Islet of Langerhans (tissue), 1 donor: Measurements from ENCODE around the gene USP7.
"Not testable (repeated sequence)": the region's sequence is repeated elsewhere in the genome, so short reads cannot be mapped to it uniquely, and the experiment has no call there.

Experiments used
- FAIRE-seq: peaks from one replicate; lab custom pipeline; 2011; peaks lifted over from hg19 to GRCh38; lab: Jason Lieb, UNC

The USP7 gene

GRCh38 chr16:8963821-8964441, at the start of gene USP7:
Gene USP7 (minus strand): TSS chr16:8963906. CDS start chr16:8963285, 621 bp downstream.
- FAIRE-seq = no peak

DNA sequence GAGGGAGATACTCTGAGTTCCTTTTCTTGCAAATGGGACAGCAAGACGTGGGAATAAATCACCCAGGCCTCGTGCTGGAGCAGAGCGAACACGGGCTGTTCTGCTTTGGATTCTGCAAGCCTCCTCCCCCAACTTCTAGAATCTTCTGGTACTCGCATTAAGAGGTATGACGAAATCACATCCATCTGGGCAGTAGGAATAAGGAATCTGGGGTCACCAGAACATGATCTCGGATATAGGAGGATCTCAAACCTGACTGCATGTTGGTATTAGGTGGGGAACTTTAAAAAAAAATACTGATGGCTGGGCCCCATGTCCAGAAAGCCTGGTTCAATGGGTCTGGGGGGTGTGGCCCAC, 49.8 kb upstream of the USP7 start:
- FAIRE-seq = no peak

DNA sequence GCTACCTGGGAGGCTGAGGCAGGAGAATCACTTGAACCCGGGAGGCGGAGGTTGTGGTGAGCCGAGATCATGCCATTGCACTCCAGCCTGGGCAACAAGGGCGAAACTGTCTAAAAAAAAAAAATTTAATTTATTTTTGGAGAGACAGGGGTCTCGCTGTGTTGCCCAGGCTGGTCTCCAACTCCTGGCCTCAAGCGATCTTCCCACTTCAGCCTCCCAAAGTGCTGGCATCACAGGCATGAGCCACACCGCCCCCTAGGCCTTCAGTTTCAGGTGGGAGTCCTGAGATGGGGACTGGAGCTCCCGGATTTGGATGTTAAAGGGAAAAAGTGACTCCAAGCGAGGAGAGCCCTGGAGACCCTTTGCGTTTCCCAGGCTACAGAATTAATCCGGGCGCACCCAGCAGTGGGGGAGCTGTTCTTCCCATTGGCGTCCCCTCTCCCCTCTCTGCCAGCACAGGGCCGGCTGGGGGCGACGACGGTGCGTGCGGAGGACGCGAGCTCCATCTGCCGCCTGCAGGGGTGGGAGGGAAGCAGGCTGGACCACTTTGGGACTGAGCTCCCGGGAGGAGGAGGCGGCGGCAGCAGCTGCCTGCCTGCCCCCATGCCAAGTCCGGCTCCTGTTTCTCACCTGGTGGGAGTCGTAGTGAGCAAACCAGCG, 49.3 kb upstream of the USP7 start:
- no peak for FAIRE-seq

DNA sequence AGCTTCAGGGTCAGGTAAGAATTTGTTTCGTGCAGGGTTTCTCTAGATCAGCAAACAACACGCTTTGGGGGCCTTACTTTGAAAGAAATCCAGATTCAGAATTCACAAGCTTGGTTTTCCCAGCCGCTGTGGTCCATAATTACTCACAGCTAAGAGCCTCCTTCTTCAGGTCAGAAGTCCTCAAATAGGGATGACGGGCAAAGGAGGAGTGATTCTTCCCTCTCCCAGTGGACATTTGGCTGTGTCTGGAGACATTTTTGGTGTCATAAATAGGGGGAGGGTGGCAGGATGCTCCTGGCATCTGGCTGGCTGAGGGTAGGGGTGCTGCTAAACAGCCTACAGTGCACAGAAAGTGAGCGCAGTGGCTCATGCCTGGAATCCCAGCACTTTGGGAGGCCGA, 48.6 kb upstream of the USP7 start:
- no peak for FAIRE-seq

GRCh38 chr16:9008601-9009260, 45.0 kb upstream of the USP7 start:
- FAIRE-seq = no peak

DNA sequence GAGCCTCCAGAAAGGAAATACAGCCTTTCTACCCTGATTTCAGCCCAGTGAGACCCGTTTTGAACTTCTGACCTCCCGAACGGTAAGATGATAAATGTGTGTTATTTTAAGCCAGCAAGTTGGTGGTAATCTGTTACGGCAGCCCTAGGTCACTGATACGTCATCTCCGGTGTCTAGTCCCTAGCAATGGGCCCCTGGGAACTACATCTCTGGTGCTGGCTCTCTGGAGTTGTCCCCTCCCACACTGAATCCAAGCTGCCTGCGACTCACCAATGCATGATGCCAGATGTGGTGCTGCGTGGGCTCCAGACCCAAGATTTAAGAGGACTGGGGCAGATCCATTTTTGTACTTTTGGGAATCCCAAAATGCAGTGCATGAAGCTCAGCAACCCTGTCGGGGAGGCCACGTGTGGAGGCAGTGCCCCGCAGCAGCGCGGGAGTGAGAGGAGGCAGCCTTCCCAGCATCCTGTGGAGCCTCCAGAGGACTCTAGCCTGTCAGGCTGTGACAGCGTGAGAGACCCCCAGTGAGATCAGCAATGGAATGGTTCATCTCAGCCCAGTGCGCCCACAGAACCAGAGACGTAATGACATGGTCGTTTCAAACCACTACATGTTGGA, 43.6 kb upstream of the USP7 start:
- FAIRE-seq = no peak

GRCh38 chr16:9004183-9004582, 40.5 kb upstream of the USP7 start:
- no peak for FAIRE-seq

DNA sequence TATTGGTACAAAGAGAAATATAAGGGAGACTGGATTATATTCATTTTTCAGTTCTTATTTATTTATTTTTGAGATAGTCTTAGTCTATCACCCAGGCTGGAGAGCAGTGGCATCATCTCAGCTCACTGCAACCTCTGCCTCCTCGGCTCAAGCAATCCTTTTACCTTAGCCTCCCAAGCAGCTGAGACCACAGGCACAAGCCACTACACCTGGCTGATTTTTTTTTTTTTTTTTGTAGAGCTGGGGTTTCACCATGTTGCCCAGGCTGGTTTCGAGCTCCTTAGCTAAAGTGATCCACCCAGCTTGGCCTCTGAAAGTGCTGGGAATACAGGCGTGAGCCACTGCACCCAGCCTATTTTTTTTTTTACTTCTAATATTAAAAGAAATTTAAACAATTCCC, 40.1 kb upstream of the USP7 start:
- FAIRE-seq = no peak

DNA sequence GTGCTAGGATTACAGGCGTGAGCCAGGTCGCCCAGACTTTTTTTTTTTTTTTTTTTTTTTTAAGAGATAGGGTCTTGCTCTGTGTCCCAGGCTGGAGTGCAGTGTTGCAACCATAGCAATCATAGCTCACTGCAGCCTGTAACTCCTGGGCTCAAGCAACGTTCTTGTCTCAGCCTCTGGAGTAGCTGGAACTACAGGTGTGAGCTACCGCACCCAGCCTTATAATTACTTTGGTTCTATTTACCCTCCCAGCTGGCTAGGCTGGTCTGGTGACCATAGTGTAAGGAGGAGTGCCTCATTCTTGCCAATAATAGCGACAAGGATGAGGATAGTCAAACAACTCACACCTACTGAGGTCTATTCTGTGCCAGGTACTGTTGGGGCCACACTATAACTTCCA, 39.6 kb upstream of the USP7 start:
- no peak for FAIRE-seq

DNA sequence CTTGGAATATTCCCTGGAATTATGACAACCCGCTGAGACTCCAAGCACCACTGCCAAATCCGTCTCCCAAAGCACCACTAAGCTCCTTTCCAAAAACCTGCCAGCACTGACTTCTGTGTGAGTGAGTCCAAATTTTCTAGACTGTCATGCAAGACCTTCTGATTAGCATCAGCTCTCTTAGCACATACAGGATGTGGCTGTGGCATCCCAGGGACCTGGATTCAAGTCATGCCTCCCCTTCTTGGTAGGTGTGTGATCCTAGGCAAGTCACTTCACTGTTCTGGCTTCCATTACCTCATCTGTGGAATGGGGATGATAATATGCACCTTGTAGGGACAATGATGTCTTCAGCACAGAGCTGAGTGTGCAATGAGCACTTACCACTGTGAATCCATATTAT, 38.3 kb upstream of the USP7 start:
- FAIRE-seq = no peak

DNA sequence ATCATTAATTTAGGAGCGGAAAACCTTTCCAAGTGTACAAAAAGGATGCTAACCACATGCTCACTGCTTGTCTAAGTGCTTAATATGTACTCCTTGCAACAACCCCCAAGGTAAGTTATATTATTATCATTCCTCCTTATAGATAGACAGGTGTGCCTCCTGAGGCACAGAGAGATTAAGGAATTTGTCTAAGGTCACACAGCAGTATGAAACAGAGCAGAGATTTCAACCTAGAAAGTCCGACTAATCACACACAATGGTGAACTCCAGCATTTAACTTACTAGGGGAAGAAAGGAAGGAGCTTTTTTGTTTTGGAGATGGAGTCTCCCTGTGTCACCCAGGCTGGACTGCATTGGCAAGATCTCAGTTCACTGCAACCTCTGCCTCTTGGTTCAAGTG, 37.0 kb upstream of the USP7 start:
- FAIRE-seq = no peak

DNA sequence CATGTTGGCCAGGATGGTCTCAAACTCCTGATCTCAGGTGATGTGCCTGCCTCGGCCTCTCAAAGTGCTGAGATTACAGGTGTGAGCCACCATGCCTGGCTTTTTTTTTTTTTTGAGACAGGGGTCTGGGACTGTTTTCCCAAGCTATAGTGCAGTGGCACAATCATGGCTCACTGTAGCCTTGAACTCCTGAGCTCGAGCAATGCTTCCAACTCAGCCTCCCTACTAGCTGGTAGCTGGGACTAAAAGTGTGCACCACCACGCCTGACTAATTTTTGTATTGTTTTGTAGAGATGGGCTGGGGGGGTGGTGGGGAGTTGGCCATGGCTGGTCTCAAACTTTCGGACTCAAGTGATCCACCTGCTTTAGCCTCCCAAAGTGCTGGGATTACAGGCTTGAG, 36.1 kb upstream of the USP7 start:
- FAIRE-seq = no peak

- no peak for FAIRE-seq
These were observed 34.4 kb upstream of the USP7 start for GRCh38 chr16:8998108-8998507.

DNA sequence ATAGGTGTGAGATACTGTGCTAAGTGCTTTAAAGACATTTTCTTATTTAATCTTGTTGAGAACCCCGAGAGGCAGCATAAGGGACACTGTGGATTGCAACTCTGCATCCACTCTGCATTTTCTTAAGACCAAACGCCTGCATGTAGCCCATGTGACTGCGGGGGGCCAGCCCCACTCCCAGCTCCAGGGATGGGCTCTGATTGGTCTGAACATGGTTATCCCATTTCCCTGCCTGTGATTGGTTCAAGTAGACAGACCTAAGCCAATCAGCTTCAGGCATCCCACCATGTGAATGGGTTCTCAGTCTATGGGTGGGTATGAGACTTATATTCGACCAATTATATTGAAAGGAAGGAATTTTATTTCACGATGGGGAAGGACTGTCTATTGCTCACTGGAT, 33.2 kb upstream of the USP7 start:
- no peak for FAIRE-seq

DNA sequence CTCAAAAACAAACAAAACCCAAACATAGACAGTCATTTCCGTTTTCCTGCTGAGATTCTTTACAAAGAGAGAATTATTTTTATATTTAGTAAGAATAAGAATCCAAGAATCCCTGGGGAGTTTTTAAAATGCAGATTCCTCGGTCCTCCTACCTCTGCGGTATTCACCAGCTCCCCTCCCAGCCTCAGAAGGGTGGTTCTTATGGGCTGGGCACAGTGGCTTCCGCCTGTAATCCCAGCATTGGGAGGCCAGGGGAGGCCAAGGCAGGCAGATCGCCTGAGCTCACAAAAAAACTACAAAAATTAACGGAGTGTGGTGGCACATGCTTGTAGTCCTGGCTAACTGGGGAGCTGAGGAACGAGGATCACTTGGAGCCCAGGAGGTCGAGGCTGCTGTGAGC, 26.7 kb upstream of the USP7 start:
- no peak for FAIRE-seq

GRCh38 chr16:8989099-8989878, 25.6 kb upstream of the USP7 start:
- FAIRE-seq = no peak

GRCh38 chr16:8986818-8987191, 23.1 kb upstream of the USP7 start:
- FAIRE-seq = no peak

- FAIRE-seq = no peak
These were observed 22.4 kb upstream of the USP7 start for GRCh38 chr16:8986111-8986510.

DNA sequence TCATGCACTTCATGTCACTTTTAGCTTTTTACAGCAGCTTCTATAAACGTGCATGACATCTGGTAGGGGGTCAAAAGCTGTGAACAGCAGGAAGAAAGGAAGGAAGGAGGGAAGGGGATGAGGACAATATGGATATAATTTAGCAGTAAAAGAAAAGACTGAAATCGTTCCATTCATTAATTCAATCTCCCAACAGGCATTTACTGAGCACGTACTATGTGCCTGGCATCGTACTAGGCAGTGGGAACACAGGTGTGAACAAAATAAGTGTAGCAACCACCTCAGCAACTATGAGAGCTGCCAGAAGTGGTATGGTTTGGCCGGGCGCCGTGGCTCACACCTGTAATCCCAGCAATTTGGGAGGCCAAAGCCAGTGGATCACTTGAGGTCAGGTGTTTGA, 19.1 kb upstream of the USP7 start:
- no peak for FAIRE-seq

DNA sequence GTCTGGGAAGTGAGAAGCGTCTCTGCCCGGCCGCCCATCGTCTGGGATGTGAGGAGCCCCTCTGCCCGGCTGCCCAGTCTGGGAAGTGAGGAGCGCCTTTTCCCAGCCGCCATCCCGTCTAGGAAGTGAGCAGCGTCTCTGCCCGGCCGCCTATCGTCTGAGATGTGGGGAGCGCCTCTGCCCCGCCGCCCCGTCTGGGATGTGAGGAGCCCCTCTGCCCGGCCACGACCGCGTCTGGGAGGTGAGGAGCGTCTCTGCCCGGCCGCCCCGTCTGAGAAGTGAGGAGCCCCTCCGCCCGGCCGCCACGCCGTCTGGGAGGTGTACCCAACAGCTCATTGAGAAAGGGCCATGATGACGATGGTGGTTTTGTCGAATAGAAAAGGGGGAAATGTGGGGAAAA, 18.2 kb upstream of the USP7 start:
- FAIRE-seq = not testable (repeated sequence)

DNA sequence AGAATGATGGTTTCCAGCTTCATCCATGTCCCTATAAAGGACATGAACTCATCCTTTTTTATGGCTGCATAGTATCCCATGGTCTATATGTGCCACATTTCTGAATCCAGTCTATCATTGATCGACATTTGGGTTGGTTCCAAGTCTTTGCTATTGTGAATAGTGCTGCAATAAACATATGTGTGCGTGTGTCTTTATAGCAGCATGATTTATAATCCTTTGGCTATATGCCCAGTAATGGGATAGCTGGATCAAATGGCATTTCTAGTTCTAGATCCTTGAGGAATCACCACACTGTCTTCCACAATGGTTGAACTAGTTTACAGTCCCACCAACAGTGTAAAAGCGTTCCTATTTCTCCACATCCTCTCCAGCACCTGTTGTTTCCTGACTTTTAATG, 12.5 kb upstream of the USP7 start:
- not testable (repeated sequence) for FAIRE-seq

DNA sequence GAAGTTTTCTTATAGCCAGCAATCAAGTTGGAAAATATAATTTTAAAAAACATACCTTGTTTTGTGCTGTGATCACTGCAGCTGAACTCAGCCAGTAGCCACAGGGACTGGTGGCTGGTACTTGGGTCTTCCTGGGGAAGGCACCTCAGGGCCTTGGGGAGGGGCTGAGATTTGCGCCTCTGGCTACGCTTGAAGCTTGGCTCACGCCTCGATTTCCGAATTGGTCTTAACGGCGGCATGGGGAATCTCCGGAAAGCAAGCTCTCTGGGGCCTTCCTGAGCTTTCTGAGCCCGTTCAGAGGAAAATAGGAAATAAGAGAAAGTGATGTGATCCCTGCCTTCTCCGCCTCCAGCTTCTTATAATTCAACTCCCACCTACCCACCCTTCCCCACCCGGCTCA, 11.3 kb upstream of the USP7 start:
- no peak for FAIRE-seq
